GM03348 (cell line): ENCODE results near the gene ZNF48.
A peak's percentile ranks its signal among the peaks of the same experiment; 100 is the strongest.

Source experiments
- DNase-seq: peaks from one replicate; pipeline ENCODE4 v3.0.0; 2012; ENCODE audit warnings: low spot score

ZNF48 gene

GRCh38 chr16:30358990-30359870, 36.0 kb upstream of the ZNF48 start:
- DNase-seq = no peak

GRCh38 chr16:30359871-30360170, 35.4 kb upstream of the ZNF48 start:
- DNase-seq = no peak

- no peak for DNase-seq
Measured at GRCh38 chr16:30361180-30361579, 34.0 kb upstream of the ZNF48 start.

- DNase-seq = no peak
Measured at GRCh38 chr16:30365200-30365599, 30.0 kb upstream of the ZNF48 start.

GRCh38 chr16:30366511-30366910, 28.7 kb upstream of the ZNF48 start:
- no peak for DNase-seq

GRCh38 chr16:30367349-30368009, 27.7 kb upstream of the ZNF48 start:
- DNase-seq = no peak

- peak; percentile 60 for DNase-seq
Measured at GRCh38 chr16:30368122-30368791, 27.0 kb upstream of the ZNF48 start.

GRCh38 chr16:30368792-30369090, 26.5 kb upstream of the ZNF48 start:
- DNase-seq = no peak

- DNase-seq = no peak
Measured at GRCh38 chr16:30369091-30369937, 25.9 kb upstream of the ZNF48 start.

GRCh38 chr16:30369938-30370455, 25.2 kb upstream of the ZNF48 start:
- no peak for DNase-seq

GRCh38 chr16:30370456-30371247, 24.6 kb upstream of the ZNF48 start, which contains the start of gene TBC1D10B:
Gene TBC1D10B, minus strand, starts transcription at chr16:30370494. Its CDS starts 311 bp downstream, at chr16:30370183.
- DNase-seq = peak; percentile 98

GRCh38 chr16:30371248-30371816, 23.9 kb upstream of the ZNF48 start:
- no peak for DNase-seq

- no peak for DNase-seq
Measured at GRCh38 chr16:30372038-30372712, 23.0 kb upstream of the ZNF48 start.

GRCh38 chr16:30372725-30373124, 22.5 kb upstream of the ZNF48 start:
- no peak for DNase-seq

GRCh38 chr16:30374538-30374937, 20.7 kb upstream of the ZNF48 start, which contains the start of gene MYL11:
Gene MYL11, plus strand, starts transcription at chr16:30374802. Its CDS starts 56 bp downstream, at chr16:30374858.
- DNase-seq = no peak

- no peak for DNase-seq
Measured at GRCh38 chr16:30375864-30376263, 19.4 kb upstream of the ZNF48 start.

- no peak for DNase-seq
Measured at GRCh38 chr16:30376461-30376902, 18.7 kb upstream of the ZNF48 start.

- no peak for DNase-seq
Measured at GRCh38 chr16:30377050-30377811, 18.0 kb upstream of the ZNF48 start.

- DNase-seq = peak; percentile 81
Measured at GRCh38 chr16:30377812-30378235, 17.4 kb upstream of the ZNF48 start.
